Endothelial cell of umbilical vein (primary cell): ENCODE data around the gene PLPPR3. TPM values are rescaled to one million over a fixed set of nuclear protein-coding genes. Genes with fewer than 3 reads are reported as not detected.

ENCODE experiments used
- BruUV-seq: library from RNA; stranded (reverse); fragments of 400-500 nt; replicated peaks from 2 replicates; lab custom pipeline; 2021; lab: Mats Ljungman, UMichigan
- CTCF ChIA-PET: fragments of 300-600, 350-600 bp; sonication (Branson Sonifier 250); formaldehyde crosslinking; loops from one replicate; lab custom pipeline; 2021; ENCODE audit warnings: antibody characterized with exemption, inconsistent platforms; lab: Charles Lee
- POLR2A ChIA-PET: fragments of 300-600, 350-600 bp; sonication (Branson Sonifier 250); formaldehyde crosslinking; loops from one replicate; lab custom pipeline; 2021; ENCODE audit warnings: antibody characterized with exemption, inconsistent platforms; lab: Charles Lee
- DNase-seq: peaks from one replicate; pipeline ENCODE4 v3.0.0-alpha.2; 2011; ENCODE audit warnings: low read depth, low spot score
- FAIRE-seq: peaks from 2 replicates; lab custom pipeline; 2011; peaks lifted over from hg19 to GRCh38; lab: Jason Lieb, UNC
- H2AFZ ChIP-seq: 2 replicates; pipeline ENCODE4 v1.6.0; 2012; ENCODE audit warnings: low read depth, low read length, control low read depth, inconsistent platforms
- H3K27ac ChIP-seq: 2 replicates; pipeline ENCODE4 v1.5.1; 2011; ENCODE audit warnings: low read depth, mild to moderate bottlenecking, control low read depth, low read length, moderate library complexity; ENCODE audit not compliant: insufficient read depth
- H3K27me3 ChIP-seq, 2 experiments: 2 replicates each; pipeline versions ENCODE4 v1.6.0 to v1.6.1; 2011; ENCODE audit warnings: low read length in 2 of 2, mixed read lengths in 1 of 2; ENCODE audit not compliant: control insufficient read depth in 2 of 2, insufficient read depth in 2 of 2
- H3K36me3 ChIP-seq, 2 experiments: 2 replicates in 1 of 2; 3 replicates in 1 of 2; pipeline ENCODE4 v1.5.1; 2011; ENCODE audit warnings: low read length in 2 of 2, mild to moderate bottlenecking in 1 of 2, moderate library complexity in 1 of 2; ENCODE audit not compliant: control insufficient read depth in 2 of 2, insufficient read depth in 2 of 2; ENCODE audit errors: extremely low read depth in 1 of 2
- H3K4me1 ChIP-seq: 3 replicates; pipeline ENCODE4 v1.5.1; 2011; ENCODE audit warnings: mild to moderate bottlenecking, low read length; ENCODE audit not compliant: control insufficient read depth, insufficient read depth; ENCODE audit errors: extremely low read depth
- H3K4me2 ChIP-seq: 2 replicates; pipeline ENCODE4 v1.6.1; 2011; ENCODE audit warnings: low read length, control low read depth, mixed read lengths; ENCODE audit not compliant: insufficient read depth
- H3K4me3 ChIP-seq, 3 experiments: fragments of 200-600 bp in 1 of 3; sonication (generic), shearing (Covaris generic) in 1 of 3; replicated peaks in 1 of 3; 2 replicates each; pipeline ENCODE4 v1.5.1; 2011 to 2016; ENCODE audit warnings: control low read depth in 3 of 3, low read length in 3 of 3, mild to moderate bottlenecking in 2 of 3, inconsistent platforms in 1 of 3, low read depth in 1 of 3, moderate library complexity in 1 of 3; ENCODE audit not compliant: insufficient read depth in 1 of 3
- H3K79me2 ChIP-seq: 2 replicates; pipeline ENCODE4 v1.6.0; 2012; ENCODE audit warnings: low read length, inconsistent platforms; ENCODE audit not compliant: control insufficient read depth, insufficient read depth
- H3K9ac ChIP-seq: replicated peaks from 2 replicates; pipeline ENCODE3; 2011; ENCODE audit warnings: low read length, control low read depth; ENCODE audit not compliant: insufficient read depth; ENCODE audit errors: extremely low read depth
- H3K9me1 ChIP-seq: replicated peaks from 3 replicates; pipeline ENCODE4 v1.6.0; 2011; ENCODE audit warnings: mild to moderate bottlenecking, low read length; ENCODE audit not compliant: control insufficient read depth, insufficient read depth; ENCODE audit errors: extremely low read depth
- H3K9me3 ChIP-seq: replicated peaks from 2 replicates; pipeline ENCODE4 v1.5.1; 2012; ENCODE audit warnings: low read length, inconsistent platforms; ENCODE audit not compliant: control insufficient read depth, insufficient read depth
- H4K20me1 ChIP-seq: replicated peaks from 2 replicates; pipeline ENCODE3; 2011; ENCODE audit warnings: mild to moderate bottlenecking, low read length; ENCODE audit not compliant: control insufficient read depth, insufficient read depth; ENCODE audit errors: extremely low read depth
- CTCF ChIP-seq, 2 donors: IDR thresholded peaks; 1 replicate in 1 of 2; 2 replicates in 1 of 2; pipeline ENCODE4 v1.5.1; 2011; ENCODE audit warnings: low read length in 2 of 2, mild to moderate bottlenecking in 2 of 2, moderate library complexity in 2 of 2, control low read depth in 1 of 2, inconsistent platforms in 1 of 2, low read depth in 1 of 2; ENCODE audit not compliant: insufficient read depth in 1 of 2; ENCODE audit errors: extremely low read depth in 1 of 2
- EZH2 ChIP-seq: IDR thresholded peaks from 2 replicates; pipeline ENCODE4 v1.6.1; 2012; ENCODE audit warnings: borderline replicate concordance, low read depth, mild to moderate bottlenecking, moderate library complexity, low read length, inconsistent platforms; ENCODE audit not compliant: severe bottlenecking
- FOS ChIP-seq: IDR thresholded peaks from 2 replicates; pipeline ENCODE4 v1.6.1; 2011; ENCODE audit warnings: mild to moderate bottlenecking, low read length, moderate library complexity, borderline replicate concordance; ENCODE audit not compliant: insufficient read depth
- GATA2 ChIP-seq: IDR thresholded peaks from 2 replicates; pipeline ENCODE4 v1.7.0; 2011; ENCODE audit warnings: low read depth, mild to moderate bottlenecking, moderate library complexity, mixed read lengths, low read length; ENCODE audit not compliant: insufficient read length, insufficient read depth
- JUN ChIP-seq: IDR thresholded peaks from 2 replicates; pipeline ENCODE4 v1.6.1; 2011; ENCODE audit warnings: borderline replicate concordance, low read depth; ENCODE audit not compliant: insufficient read length, insufficient read depth
- MYC ChIP-seq: IDR thresholded peaks from one replicate; pipeline ENCODE4 v1.6.1; 2011; ENCODE audit warnings: mild to moderate bottlenecking, low read depth, low read length
- POLR2A ChIP-seq: IDR thresholded peaks from 2 replicates; pipeline ENCODE4 v1.6.1; 2012; ENCODE audit warnings: low read depth, mild to moderate bottlenecking, control low read depth, low read length
- POLR2AphosphoS5 ChIP-seq: IDR thresholded peaks from 2 replicates; pipeline ENCODE4 v1.6.1; 2012; ENCODE audit warnings: low read depth, mild to moderate bottlenecking, control low read depth, low read length, moderate library complexity; ENCODE audit not compliant: insufficient read depth
- dilution Hi-C: fragments of 300-500 bp; cut with MboI; formaldehyde crosslinking; loops from one replicate; pipeline ENCODE4 v1.15.0; 2019; ENCODE audit warnings: low sequenced_read_pairs; ENCODE audit not compliant: extremely low pct_ligation_motif_present
- intact Hi-C: fragments of 100-400 bp; cut with micrococcal nuclease; formaldehyde crosslinking; loops from one replicate; pipeline ENCODE4 v1.10.0; 2022
- polyA plus RNA-seq, 4 experiments: library from polyadenylated mRNA; depleted of rRNA in 3 of 4; stranded (reverse) in 3 of 4; unstranded in 1 of 4; fragments of >200 nt; gene quantifications; 2 replicates each; pipeline versions ENCODE4 v1.2.1 to v1.2.3, GENCODE V29; 2011 to 2012; ENCODE audit warnings: missing spikeins in 1 of 4
- total RNA-seq: library from RNA; stranded (reverse); gene quantifications from 2 replicates; pipeline ENCODE4 v1.2.3, GENCODE V29; 2021
- TF ChIP-seq, protein P1 (sequence below): IDR thresholded peaks from 2 replicates; pipeline ENCODE4 v1.6.1; 2011; ENCODE audit not compliant: insufficient read depth, insufficient read length

The PLPPR3 gene
- total and polyA plus RNA-seq, 2 donors (not counting 3 experiments of a cell fraction or from before 2014, with no cell fraction given) = 1.1 to 1.2 TPM

- H4K20me1 ChIP-seq = no peaks in the 10 kb centered on the region
- no peak overlapping the region for H3K9ac ChIP-seq
- FAIRE-seq (no peak), DNase-seq (no peak)
- ChIA-PET CTCF (no interaction called here), POLR2A (no interaction called here)
- TSS peak; percentile 47 for BruUV-seq
- TF ChIP-seq EZH2 (no peak), POLR2A (no peak), MYC (no peak), FOS (no peak)
- no peak overlapping the region for H3K27ac ChIP-seq
- no peaks in the 10 kb centered on the region for H3K79me2 ChIP-seq
- no peaks in the 10 kb centered on the region for H3K9me1 ChIP-seq
- no peaks in the 10 kb centered on the region for H3K9me3 ChIP-seq
- H3K4me3 ChIP-seq = no peak overlapping the region
- no peak overlapping the region for H2AFZ ChIP-seq
- H3K4me1 ChIP-seq = peaks cover 9% of the 10 kb centered on the region
- H3K36me3 ChIP-seq = peaks cover 0 to 11% of the 10 kb centered on the region in 2 experiments
- intact Hi-C loops (no loop called here), dilution Hi-C loops (no loop called here)
- no peak overlapping the region for H3K4me2 ChIP-seq
- H3K27me3 ChIP-seq = no peaks in the 10 kb centered on the region
These were observed 46.2 kb upstream of the PLPPR3 start for GRCh38 chr19:867855-868457.

GRCh38 chr19:867301-867793 is 45.6 kb upstream of the PLPPR3 start:
- ChIA-PET POLR2A (no interaction called here), CTCF (no interaction called here)
- peaks cover 0 to 11% of the 10 kb centered on the region in 2 experiments for H3K36me3 ChIP-seq
- H4K20me1 ChIP-seq = no peaks in the 10 kb centered on the region
- intact Hi-C loops = no loop called here
- BruUV-seq = no TSS peak
- TF ChIP-seq POLR2A (no peak), JUN (no peak), CTCF (IDR thresholded peaks at IDR 0.05; ENCODE audit: extremely low read depth in 1 of 2, insufficient read depth in 1 of 2, low read depth in 1 of 2, low read length in 2 of 2) (no peak), EZH2 (no peak), POLR2AphosphoS5 (no peak), GATA2 (no peak), MYC (no peak), FOS (no peak)
- TF ChIP-seq, protein P1, sequence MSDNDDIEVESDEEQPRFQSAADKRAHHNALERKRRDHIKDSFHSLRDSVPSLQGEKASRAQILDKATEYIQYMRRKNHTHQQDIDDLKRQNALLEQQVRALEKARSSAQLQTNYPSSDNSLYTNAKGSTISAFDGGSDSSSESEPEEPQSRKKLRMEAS = no peak
- no peaks in the 10 kb centered on the region for H3K9me3 ChIP-seq
- no peak overlapping the region for H3K27ac ChIP-seq
- DNase-seq = no peak
- no peaks in the 10 kb centered on the region for H3K27me3 ChIP-seq
- no peaks in the 10 kb centered on the region for H3K9me1 ChIP-seq
- H3K4me3 ChIP-seq = no peak overlapping the region
- H3K9ac ChIP-seq = no peak overlapping the region
- H3K79me2 ChIP-seq = no peaks in the 10 kb centered on the region
- peaks cover 9% of the 10 kb centered on the region for H3K4me1 ChIP-seq
- no peak overlapping the region for H2AFZ ChIP-seq
- no peak for FAIRE-seq
- H3K4me2 ChIP-seq = no peak overlapping the region
- dilution Hi-C loops = no loop called here
